A204.1 (cell line): ENCODE results near the gene KANTR.

ENCODE experiments used
- FAIRE-seq: peaks from 2 replicates; lab custom pipeline; 2012; peaks lifted over from hg19 to GRCh38; lab: Jason Lieb, UNC

The KANTR gene

GRCh38 chrX:53081925-53082772, 11.8 kb upstream of the KANTR start, which contains the start of gene TSPYL2:
Gene TSPYL2, plus strand, starts transcription at chrX:53082367. Its CDS starts 132 bp downstream, at chrX:53082499.
- FAIRE-seq, result peak; percentile 74

- no peak for FAIRE-seq
Measured at GRCh38 chrX:53082773-53083616, 10.9 kb upstream of the KANTR start.

- no peak for FAIRE-seq
Measured at GRCh38 chrX:53084043-53084570, 9.8 kb upstream of the KANTR start.

- no peak for FAIRE-seq
Measured at GRCh38 chrX:53084863-53085262, 9.1 kb upstream of the KANTR start.

- FAIRE-seq, result no peak
Measured at GRCh38 chrX:53085661-53086229, 8.2 kb upstream of the KANTR start.

- FAIRE-seq, result no peak
Measured at GRCh38 chrX:53086464-53086863, 7.5 kb upstream of the KANTR start.

GRCh38 chrX:53087388-53087831, 6.5 kb upstream of the KANTR start:
- FAIRE-seq, result no peak

GRCh38 chrX:53088136-53088974, 5.6 kb upstream of the KANTR start:
- FAIRE-seq, result no peak

- peak; percentile 90 for FAIRE-seq
Measured at GRCh38 chrX:53089224-53089842, 4.6 kb upstream of the KANTR start.

GRCh38 chrX:53089925-53090324, 4.0 kb upstream of the KANTR start:
- no peak for FAIRE-seq

- no peak for FAIRE-seq
Measured at GRCh38 chrX:53091354-53091753, 2.6 kb upstream of the KANTR start.

GRCh38 chrX:53093177-53093655, 726 bp upstream of the KANTR start:
- peak; percentile 19 for FAIRE-seq

- FAIRE-seq, result no peak
Measured at GRCh38 chrX:53094582-53094905, 602 bp downstream of the KANTR start.

GRCh38 chrX:53095796-53096195, 1.9 kb downstream of the KANTR start:
- FAIRE-seq, result no peak

GRCh38 chrX:53114864-53115549, 21.1 kb downstream of the KANTR start:
- FAIRE-seq, result no peak

- FAIRE-seq, result no peak
Measured at GRCh38 chrX:53115550-53115874, 21.6 kb downstream of the KANTR start.

- FAIRE-seq, result no peak
Measured at GRCh38 chrX:53116101-53116500, 22.2 kb downstream of the KANTR start.

GRCh38 chrX:53122013-53122412, 28.1 kb downstream of the KANTR start:
- no peak for FAIRE-seq

GRCh38 chrX:53125506-53125905, 31.6 kb downstream of the KANTR start:
- no peak for FAIRE-seq

GRCh38 chrX:53126377-53126776, 32.4 kb downstream of the KANTR start:
- FAIRE-seq, result peak; percentile 14
